PFSK-1 (cell line): ENCODE measurements around the gene BCAR3.

Experiments used
- FOXP2 ChIP-seq: optimal IDR thresholded peaks from 2 replicates; pipeline ENCODE3; 2011; ENCODE audit warnings: borderline replicate concordance, control low read depth, inconsistent platforms; ENCODE audit not compliant: insufficient read depth; ENCODE audit errors: extremely low read length, extremely low read depth
- POLR2AphosphoS5 ChIP-seq: IDR thresholded peaks from 2 replicates; pipeline ENCODE4 v1.6.1; 2012; ENCODE audit warnings: low read depth, mild to moderate bottlenecking, control low read depth, low read length, moderate library complexity
- SIN3A ChIP-seq: IDR thresholded peaks from 2 replicates; pipeline ENCODE4 v1.6.1; 2012; ENCODE audit warnings: mild to moderate bottlenecking, low read length, moderate library complexity, borderline replicate concordance; ENCODE audit not compliant: insufficient read depth
- TAF1 ChIP-seq: IDR thresholded peaks from 2 replicates; pipeline ENCODE4 v1.6.1; 2012; ENCODE audit warnings: low read length, control low read depth, borderline replicate concordance; ENCODE audit not compliant: insufficient read depth
- TF ChIP-seq, protein P1 (sequence below), 2 experiments: IDR thresholded peaks; 2 replicates each; pipeline versions ENCODE4 v1.6.1 to v1.8.0; 2011 to 2012; ENCODE audit warnings: low read depth in 2 of 2, low read length in 2 of 2, control low read depth in 1 of 2, inconsistent platforms in 1 of 2, mild to moderate bottlenecking in 1 of 2, moderate library complexity in 1 of 2; ENCODE audit not compliant: insufficient read depth in 1 of 2

Gene BCAR3

DNA sequence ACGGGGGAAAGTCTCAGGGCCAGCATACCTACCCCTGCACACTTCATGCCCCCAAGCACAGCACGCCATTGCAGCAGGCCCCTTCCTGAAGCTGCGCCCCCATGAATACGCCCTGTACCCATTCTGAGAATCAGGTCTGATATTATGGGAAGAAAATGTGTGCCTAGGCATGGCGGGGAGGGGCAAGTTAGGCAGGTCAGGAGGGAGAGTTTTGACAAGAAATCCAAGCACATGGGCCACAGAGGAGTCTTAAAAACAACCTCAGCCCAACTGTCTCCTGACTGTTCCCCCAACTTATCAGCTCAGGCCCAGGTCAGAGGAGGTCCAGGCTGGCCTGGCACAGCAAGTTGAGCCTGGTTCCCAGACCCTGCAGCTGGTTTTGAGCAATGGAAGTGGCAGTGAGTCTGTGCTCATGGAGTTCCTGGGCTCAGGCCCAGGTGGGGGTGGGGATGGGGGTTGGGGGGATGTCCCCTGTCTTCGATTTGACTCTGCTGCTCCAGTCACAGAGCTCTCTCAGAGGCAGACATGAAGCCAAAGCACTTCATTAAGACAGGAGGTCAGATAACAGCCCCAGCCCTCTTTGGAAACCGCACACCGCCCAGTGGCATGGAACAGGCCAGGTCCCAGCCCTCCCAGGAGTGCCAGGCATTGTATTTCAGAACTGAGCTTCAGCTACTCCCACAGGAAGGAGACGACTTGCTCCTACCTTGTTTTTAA is 20.6 kb upstream of the BCAR3 start:
- TF ChIP-seq, protein P1, sequence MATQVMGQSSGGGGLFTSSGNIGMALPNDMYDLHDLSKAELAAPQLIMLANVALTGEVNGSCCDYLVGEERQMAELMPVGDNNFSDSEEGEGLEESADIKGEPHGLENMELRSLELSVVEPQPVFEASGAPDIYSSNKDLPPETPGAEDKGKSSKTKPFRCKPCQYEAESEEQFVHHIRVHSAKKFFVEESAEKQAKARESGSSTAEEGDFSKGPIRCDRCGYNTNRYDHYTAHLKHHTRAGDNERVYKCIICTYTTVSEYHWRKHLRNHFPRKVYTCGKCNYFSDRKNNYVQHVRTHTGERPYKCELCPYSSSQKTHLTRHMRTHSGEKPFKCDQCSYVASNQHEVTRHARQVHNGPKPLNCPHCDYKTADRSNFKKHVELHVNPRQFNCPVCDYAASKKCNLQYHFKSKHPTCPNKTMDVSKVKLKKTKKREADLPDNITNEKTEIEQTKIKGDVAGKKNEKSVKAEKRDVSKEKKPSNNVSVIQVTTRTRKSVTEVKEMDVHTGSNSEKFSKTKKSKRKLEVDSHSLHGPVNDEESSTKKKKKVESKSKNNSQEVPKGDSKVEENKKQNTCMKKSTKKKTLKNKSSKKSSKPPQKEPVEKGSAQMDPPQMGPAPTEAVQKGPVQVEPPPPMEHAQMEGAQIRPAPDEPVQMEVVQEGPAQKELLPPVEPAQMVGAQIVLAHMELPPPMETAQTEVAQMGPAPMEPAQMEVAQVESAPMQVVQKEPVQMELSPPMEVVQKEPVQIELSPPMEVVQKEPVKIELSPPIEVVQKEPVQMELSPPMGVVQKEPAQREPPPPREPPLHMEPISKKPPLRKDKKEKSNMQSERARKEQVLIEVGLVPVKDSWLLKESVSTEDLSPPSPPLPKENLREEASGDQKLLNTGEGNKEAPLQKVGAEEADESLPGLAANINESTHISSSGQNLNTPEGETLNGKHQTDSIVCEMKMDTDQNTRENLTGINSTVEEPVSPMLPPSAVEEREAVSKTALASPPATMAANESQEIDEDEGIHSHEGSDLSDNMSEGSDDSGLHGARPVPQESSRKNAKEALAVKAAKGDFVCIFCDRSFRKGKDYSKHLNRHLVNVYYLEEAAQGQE (IDR thresholded peaks at IDR 0.05; ENCODE audit: insufficient read depth in 1 of 2, low read depth in 2 of 2, low read length in 2 of 2) = no peak
- TF ChIP-seq POLR2AphosphoS5 (no peak), TAF1 (no peak), SIN3A (no peak)

DNA sequence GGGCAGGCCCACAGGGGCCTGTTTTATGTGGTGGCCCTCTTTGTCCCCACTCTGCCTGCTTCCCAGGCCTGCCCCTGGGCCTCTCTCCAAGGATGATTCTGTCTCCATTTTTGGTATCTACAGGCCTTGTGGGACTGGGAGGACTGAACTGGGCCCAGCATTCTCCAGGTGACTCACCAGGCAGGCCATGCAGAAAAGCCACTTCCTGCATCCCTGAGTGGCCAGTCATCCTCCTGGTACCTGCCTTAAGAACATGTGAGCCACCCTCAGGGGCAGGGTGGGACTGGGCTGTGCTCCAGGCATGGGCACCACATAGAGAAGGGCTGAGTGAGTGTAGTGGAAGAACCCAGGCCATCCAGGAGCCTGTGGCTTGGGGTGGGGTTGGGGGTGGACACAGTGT is 20.0 kb upstream of the BCAR3 start:
- TF ChIP-seq FOXP2 = no peak
- TF ChIP-seq, protein P1 (IDR thresholded peaks at IDR 0.05; ENCODE audit: insufficient read depth in 1 of 2, low read depth in 2 of 2, low read length in 2 of 2) = no peak
- TF ChIP-seq TAF1 = no peak
- TF ChIP-seq SIN3A = no peak
- no peak for TF ChIP-seq POLR2AphosphoS5

- TF ChIP-seq, protein P1 (IDR thresholded peaks at IDR 0.05; ENCODE audit: insufficient read depth in 1 of 2, low read depth in 2 of 2, low read length in 2 of 2) = no peak
- no peak for TF ChIP-seq POLR2AphosphoS5
- TF ChIP-seq SIN3A = no peak
- no peak for TF ChIP-seq TAF1
- TF ChIP-seq FOXP2 = no peak
Measured at GRCh38 chr1:93700532-93701469, 19.2 kb upstream of the BCAR3 start.

DNA sequence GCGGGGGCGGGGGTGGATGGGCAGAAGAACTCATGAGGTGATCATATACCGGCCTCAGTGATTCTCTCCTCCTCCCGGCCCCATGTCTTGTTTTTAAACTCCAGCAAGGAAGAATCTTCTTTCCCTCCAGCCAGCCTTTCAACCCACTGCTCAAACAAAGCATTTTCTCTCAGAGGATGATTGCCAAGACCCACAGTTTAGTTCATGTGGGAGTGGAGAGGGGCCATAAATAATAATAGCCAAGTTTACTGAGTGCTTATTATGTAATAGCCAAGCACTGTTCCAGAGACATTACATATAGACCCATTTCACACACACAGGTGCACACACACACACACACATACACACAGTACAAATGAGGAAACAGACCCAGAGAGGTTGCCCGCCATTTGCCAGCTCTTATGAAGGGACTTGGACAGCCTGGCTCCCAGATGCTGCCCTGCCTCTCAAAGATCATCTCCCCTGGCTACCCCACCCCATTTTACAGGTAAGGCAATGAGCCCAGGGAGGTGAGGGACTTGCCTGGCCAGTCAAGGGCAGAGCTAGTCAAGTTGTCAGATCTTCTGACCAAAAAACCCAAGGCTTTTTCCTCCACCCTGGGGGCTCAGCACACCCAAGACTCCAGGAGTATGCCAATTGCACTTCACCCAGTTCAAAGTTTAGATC is 18.0 kb upstream of the BCAR3 start:
- no peak for TF ChIP-seq POLR2AphosphoS5

GRCh38 chr1:93699049-93699384 is 17.4 kb upstream of the BCAR3 start:
- TF ChIP-seq POLR2AphosphoS5 (no peak), SIN3A (no peak), FOXP2 (no peak), TAF1 (no peak)
- TF ChIP-seq, protein P1 (IDR thresholded peaks at IDR 0.05; ENCODE audit: insufficient read depth in 1 of 2, low read depth in 2 of 2, low read length in 2 of 2) = no peak
